GM18519 (cell line): Measurements from ENCODE around the gene C1orf116.

ENCODE experiments used
- ATAC-seq: cut with Tn5 transposase; IDR thresholded peaks from one replicate; pipeline ENCODE4 v1.9.1; 2021; ENCODE audit warnings: mild to moderate bottlenecking, moderate library complexity; ENCODE audit not compliant: unreplicated experiment, low FRiP score

The C1orf116 gene

GRCh38 chr1:207021139-207021861 is 11.3 kb downstream of the C1orf116 start:
- ATAC-seq, result no peak

GRCh38 chr1:207020709-207021107 is 11.8 kb downstream of the C1orf116 start:
- no peak for ATAC-seq

DNA sequence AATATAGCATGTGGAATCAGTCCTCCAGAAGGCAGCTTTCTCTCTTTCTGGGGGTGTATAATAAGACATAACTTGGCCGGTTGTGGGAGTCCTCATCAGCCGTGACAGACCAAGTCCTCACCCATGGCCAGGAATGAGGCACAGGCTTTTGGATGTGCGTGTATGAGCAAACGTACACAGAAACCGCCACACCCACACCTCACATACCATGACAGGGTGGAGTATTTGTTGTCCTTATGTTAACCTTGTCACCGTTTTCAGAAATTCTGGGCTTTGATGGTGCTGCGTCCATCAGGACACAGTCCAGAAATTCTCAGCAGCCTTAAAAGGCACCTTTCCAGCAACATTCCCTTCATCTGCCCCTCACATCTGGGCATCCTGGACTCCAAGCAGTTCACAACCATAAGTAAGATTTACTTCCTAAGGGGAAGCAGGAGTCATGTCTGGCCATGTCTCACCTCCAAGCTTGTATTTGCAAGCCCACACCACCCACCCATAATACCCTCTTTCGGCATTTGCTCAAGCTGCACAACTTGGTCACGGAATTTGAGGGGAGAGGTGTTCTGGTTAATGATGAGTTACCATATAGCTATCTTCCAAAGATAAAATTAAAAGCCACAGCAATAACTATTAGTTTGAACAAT is 12.4 kb downstream of the C1orf116 start:
- no peak for ATAC-seq

DNA sequence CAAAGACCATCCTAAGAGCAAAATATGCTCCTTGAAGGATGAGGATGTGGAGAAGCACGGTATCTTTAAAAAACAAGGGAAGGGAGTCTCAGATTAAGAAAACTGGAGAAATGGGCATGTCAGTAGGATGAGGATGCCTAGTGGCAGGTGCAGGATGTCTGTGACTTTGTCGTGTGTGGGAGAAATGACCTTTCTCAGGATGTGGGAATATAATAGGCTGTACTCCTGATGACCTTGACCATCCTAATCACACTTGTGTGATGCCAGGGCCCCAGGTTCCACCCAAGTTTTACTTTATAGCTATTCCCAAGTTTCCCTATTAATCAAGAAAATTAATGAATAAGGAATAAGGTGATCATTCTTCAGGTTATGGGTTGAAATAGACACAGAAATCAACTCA is 12.9 kb downstream of the C1orf116 start:
- ATAC-seq, result no peak

- no peak for ATAC-seq
Observed at GRCh38 chr1:207019161-207019560, 13.4 kb downstream of the C1orf116 start.

DNA sequence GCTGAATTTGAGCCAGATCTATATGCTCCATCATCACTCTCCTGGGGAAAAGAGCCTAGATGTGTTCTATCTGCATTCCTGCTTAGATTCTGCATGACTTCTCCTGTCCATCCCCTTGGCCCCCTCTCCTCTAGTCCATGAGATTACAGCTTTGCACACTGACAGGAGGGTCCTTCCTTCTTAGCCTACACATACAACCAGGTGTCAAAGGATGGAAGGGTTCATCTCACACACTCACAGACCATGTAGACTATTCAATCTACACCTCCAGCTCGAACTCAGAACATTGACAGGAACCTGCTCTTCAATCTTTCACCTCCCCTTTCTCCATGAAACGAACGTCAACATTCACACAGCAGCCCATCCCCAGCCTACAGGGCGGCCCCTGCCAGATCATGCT is 13.8 kb downstream of the C1orf116 start:
- no peak for ATAC-seq

DNA sequence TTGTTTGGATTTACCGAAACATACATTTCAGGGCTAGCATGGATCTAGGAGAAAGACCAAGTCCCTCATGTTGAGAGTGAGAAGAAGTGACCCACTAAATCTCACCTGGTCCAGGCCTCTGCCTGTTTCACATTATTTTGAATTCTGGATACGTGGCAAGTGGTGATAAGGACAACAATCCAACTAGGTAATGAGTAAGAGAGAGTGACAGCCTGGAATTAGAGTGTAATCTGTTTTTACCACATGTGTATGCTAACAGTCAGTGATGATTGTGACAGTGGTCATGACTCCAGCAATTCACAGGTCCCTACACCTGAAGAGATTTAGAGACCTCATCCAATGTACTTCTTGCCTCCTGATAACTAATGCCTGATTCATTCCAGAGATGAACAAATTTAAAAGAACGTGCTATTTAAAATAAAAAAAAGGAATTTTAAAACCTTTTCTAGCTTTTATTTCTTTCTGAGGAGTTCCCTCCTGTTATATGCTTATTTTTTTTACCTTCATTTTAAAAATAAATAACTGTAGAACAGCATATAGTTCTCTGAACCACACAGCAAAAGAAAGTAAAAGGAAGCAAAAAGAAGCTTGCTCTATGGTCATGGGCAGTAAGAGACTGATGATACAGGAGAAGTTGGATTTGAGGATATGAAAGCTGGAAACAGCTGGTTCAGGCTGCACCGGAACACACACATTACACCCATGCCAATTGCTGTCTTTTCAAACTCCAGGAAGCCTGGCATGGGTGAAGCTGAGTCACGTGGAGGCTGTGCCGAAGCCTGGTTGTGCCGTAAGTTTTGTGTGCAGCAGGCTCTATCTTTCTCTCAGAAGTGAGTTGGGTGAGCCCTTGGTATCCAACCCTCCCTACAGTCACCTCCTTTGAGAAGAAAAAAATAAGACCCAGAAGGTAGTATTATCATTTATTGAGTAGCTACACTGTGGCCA is 14.7 kb downstream of the C1orf116 start:
- no peak for ATAC-seq

DNA sequence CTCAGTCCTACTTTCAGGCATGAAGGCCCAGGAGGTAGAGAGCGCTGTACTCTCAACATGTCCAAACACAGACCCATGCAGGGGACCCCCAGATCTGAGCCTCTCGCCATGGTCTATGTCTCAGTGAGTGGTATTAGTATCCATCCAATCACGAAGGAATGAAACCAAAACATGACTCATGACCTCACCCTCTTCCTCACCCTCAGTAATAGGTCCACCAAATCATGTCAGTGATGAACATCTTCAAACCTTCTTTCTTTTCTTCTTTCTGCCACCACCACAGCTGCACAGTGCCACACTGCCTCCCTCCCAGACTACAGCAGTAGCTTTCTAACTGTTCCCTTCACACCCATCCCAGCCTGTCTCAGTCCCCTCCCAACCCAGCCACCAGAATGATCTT is 16.8 kb downstream of the C1orf116 start:
- no peak for ATAC-seq

DNA sequence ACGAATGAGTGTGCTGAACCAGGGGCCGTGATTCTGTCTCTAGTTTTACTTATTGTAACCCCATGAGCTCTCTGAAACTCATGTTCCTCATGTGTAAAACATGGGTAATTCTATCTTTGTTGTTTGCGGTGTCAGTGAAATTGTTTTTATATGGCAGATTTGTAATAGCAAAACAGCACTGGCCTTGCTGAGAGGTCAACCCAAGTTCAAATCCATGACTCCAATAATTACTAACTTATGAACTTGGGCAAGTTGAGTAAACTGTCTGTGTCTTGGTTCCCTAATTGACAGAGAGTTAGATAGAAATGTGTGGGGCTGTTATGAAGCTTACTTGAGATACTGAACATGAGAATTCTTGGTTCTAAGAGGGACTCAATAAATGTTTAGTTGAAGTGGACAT is 17.8 kb downstream of the C1orf116 start:
- ATAC-seq, result no peak

DNA sequence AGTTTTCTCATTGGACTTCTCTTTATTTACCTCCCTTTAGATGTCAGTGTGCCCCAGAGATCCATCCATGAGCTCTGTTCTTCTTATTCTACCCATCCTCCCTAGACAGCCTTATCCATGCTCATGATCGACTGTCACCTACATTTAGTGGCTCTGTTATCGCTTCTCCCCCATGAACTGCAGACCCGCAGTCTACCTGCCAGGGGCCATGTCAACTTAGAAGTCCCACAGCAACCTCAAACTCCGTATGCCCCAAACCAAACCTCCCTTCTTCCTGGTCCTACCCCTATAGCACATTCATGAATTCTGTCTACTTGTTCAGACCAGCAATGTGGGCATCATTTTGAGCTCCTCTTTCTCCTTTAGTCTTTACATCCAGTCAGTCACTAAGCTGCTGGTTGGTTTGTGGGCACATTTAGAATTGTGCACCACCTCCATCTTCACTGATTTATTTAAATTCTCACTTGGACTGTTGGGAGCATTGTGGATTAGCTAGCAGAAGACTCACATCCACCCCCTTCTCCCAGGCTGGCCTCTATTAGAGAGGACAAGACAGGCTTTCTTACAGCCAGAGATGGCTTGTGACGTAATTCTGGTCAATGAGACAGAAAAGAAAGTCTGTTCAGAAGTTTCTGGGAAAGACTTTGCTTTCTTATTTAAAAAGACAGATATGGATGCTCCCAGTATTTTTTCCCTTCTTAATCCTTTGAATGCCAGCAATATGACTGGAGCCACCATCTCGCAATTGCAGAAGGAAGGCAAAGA is 19.1 kb downstream of the C1orf116 start:
- no peak for ATAC-seq

DNA sequence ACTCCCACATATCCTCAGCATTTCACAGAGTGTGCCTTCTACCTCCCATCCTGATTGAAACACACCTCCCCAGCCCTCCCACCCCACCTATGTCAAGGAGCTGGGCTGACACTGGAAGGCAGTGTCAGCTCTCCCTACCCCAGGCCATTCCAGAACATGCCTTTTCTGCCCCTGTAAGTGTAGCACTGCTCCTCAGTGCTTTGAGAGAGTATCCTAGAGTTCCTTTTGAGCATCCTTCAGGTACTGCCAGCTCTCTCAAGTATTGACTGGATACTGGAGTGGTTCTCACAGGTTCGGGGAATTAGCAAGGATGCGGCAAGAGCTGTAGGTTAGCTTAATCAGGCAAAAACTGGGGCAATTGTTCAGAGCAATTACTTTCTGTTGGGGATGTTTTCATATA is 21.8 kb downstream of the C1orf116 start:
- no peak for ATAC-seq

GRCh38 chr1:207009945-207010344 is 22.6 kb downstream of the C1orf116 start:
- no peak for ATAC-seq

GRCh38 chr1:207009182-207009850 is 23.2 kb downstream of the C1orf116 start:
- no peak for ATAC-seq

DNA sequence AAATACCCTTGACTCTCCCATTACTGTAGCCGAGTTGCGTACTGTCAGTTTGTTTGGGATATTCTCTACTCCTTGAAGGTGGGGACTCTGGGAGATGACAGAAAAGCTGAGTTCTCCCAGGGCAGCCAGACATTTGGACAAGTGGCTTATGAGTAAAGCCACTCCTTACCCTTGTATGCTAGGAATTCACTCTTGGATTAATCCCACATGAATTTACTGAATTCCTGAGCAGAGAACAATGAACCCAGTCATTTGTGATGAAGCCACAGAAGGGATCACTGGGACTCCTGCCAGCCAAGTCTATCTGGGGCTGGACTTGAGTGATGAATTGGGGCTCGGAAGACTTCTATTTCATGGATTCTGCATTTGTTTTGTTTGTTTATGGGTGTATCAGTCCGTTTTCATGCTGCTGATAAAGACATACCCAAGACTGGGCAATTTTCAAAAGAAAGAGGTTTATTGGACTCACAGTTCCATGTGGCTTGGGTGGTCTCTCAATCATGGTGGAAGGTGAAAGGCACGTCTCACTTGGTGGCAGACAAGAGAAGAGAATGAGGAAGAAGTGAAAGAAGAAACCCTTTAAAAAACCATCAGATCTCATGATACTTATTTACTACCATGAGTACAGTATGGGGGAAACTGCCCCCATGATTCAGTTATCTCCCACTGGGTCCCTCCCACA is 25.1 kb downstream of the C1orf116 start:
- ATAC-seq, result no peak

DNA sequence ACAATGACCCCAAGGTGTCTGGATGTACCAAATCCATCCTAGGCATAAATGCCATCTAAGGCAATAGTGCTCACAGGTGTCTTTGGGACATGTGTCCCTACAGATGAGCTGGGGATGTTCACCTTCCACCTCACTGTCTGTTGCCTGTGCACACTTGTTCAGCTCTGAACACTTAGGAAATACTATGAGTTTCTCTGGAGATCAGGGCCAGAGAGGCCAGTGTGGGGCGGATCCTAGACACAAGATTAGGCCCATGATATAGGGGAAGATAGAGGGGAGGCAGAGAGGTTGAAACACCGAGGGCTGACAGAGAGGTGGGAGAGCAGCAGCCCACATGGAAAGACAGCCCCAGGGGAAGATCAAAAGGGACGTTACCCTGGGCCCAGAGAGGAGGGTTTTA is 25.6 kb downstream of the C1orf116 start:
- ATAC-seq, result no peak

GRCh38 chr1:207006083-207006482 is 26.5 kb downstream of the C1orf116 start:
- no peak for ATAC-seq

GRCh38 chr1:207004931-207005830 is 27.4 kb downstream of the C1orf116 start:
- ATAC-seq, result no peak

DNA sequence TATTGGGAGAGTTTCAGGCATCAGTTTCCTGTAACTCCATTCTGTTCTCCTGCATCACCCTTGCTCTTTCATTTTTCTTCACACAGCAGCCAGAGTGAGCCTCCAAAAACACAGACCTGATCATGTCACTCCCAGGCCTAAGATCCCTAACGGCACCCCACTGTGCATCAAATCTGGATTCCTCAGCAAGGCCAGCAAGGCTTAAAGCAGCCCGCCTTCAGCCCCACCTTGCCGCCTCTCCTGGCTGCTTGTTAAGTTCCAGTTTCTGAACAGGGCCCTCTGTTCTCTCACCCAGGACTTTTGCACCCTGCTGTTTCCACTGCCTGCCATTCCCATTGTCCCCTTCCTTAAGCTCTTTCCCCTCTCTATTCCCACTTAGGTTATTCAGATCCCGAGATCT is 29.3 kb downstream of the C1orf116 start:
- ATAC-seq, result no peak
